Measurements from ENCODE around the gene PROB1. TPM values are rescaled to one million over a fixed set of nuclear protein-coding genes. Genes with fewer than 3 reads are reported as not detected.

The PROB1 gene
- total and polyA plus RNA-seq, 9 of the 15 experiments (the other 6 are each of a cell fraction or from before 2014, with no cell fraction given), result 0.01 to 1.8 (median 0.47) TPM

DNA sequence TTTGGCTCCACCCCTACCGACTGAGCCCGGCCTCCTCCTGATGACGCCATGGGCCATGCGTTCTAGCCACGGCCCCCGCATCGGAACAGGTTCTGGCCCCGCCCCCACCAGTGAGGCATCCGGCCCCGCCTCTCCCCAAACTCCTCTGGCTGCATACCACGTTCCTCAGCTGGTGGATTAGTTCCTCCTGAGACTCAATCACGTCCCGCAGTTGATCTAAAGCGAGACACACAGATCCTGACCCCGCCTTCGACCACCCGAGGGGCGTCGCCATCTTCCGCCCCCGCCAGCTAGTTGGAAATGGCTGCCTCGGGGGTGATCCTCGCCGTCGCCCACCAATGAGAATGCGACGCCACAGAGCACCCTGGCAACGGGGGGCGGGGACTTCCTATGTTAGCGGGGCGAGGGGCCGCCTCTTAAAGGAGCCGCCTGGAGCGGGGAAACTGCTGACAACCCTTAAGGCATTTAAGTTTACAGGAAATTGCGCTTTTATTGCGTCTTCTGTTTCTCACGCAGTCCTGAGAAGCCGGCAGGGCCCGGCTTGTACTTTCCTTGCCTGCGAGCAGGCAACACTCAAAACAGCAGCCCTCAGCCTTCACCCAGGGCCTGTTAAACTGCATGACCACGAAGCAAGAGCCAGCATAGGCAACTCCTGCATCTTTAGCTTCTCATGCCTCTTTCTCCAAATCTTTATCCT is 9.0 kb upstream of the PROB1 start, which contains the start of gene SPATA24 (continued):
- TF ChIP-seq ZMIZ1 (IDR thresholded peaks at IDR 0.05; ENCODE audit: low read depth in 2 of 2, low read length in 2 of 2) (no peak), ZNF184 (CRISPR knock-in tag; IDR thresholded peaks at IDR 0.05) (no peak), ELK1 (CRISPR knock-in tag; IDR thresholded peaks at IDR 0.05) (no peak), ZBTB17 (CRISPR knock-in tag; IDR thresholded peaks at IDR 0.05) (peak; percentile 36; the same call in 1 of the 2 replicates), MYBL2 (IDR thresholded peaks at IDR 0.05; ENCODE audit: low read depth) (no peak), MYBL2 (CRISPR knock-in tag; IDR thresholded peaks at IDR 0.05; ENCODE audit: borderline replicate concordance) (no peak), TGIF2 (CRISPR knock-in tag; IDR thresholded peaks at IDR 0.05) (no peak), ZFX (CRISPR knock-in tag; IDR thresholded peaks at IDR 0.05) (peak; percentile 51), POU5F1 (IDR thresholded peaks at IDR 0.05; ENCODE audit: borderline replicate concordance, low read depth, low read length, partially characterized antibody) (no peak), CHD1 (IDR thresholded peaks at IDR 0.05; ENCODE audit: low read length) (no peak), DPF2 (IDR thresholded peaks at IDR 0.05) (peak; percentile 63; the same call in 1 of the 2 replicates), CEBPZ (IDR thresholded peaks at IDR 0.05; ENCODE audit: borderline replicate concordance, low read depth, low read length) (no peak), ZNF75A (CRISPR knock-in tag; IDR thresholded peaks at IDR 0.05) (no peak), CBFA2T3 (IDR thresholded peaks at IDR 0.05) (no peak), CHD4 (IDR thresholded peaks at IDR 0.05; ENCODE audit: insufficient read depth, insufficient replicate concordance, low read depth, low read length, poor library complexity, severe bottlenecking) (no peak)
- TF ChIP-seq, protein P1, sequence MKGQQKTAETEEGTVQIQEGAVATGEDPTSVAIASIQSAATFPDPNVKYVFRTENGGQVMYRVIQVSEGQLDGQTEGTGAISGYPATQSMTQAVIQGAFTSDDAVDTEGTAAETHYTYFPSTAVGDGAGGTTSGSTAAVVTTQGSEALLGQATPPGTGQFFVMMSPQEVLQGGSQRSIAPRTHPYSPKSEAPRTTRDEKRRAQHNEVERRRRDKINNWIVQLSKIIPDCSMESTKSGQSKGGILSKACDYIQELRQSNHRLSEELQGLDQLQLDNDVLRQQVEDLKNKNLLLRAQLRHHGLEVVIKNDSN (CRISPR knock-in tag; IDR thresholded peaks at IDR 0.05), result no peak
- TF ChIP-seq, protein P2, sequence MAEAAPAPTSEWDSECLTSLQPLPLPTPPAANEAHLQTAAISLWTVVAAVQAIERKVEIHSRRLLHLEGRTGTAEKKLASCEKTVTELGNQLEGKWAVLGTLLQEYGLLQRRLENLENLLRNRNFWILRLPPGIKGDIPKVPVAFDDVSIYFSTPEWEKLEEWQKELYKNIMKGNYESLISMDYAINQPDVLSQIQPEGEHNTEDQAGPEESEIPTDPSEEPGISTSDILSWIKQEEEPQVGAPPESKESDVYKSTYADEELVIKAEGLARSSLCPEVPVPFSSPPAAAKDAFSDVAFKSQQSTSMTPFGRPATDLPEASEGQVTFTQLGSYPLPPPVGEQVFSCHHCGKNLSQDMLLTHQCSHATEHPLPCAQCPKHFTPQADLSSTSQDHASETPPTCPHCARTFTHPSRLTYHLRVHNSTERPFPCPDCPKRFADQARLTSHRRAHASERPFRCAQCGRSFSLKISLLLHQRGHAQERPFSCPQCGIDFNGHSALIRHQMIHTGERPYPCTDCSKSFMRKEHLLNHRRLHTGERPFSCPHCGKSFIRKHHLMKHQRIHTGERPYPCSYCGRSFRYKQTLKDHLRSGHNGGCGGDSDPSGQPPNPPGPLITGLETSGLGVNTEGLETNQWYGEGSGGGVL (CRISPR knock-in tag; IDR thresholded peaks at IDR 0.05), result no peak
